Astrocyte of the spinal cord (primary cell): ENCODE measurements around the gene MAPRE3.

Experiments used
- DNase-seq: peaks from one replicate; pipeline ENCODE4 v3.0.0; 2011; ENCODE audit warnings: low read depth, low spot score
- H3K4me3 ChIP-seq: 2 replicates; pipeline ENCODE4 v1.5.1; 2011; ENCODE audit warnings: low read depth, mild to moderate bottlenecking, low read length, moderate library complexity
- in situ Hi-C: cut with HindIII; loops from 2 replicates; pipeline ENCODE4 v1.10.0; 2017; ENCODE audit warnings: low sequenced_read_pairs
- TF ChIP-seq, protein P1 (sequence below): IDR thresholded peaks from 2 replicates; pipeline ENCODE4 v1.5.1; 2012; ENCODE audit warnings: low read depth, mild to moderate bottlenecking, low read length, inconsistent platforms

Gene MAPRE3

DNA sequence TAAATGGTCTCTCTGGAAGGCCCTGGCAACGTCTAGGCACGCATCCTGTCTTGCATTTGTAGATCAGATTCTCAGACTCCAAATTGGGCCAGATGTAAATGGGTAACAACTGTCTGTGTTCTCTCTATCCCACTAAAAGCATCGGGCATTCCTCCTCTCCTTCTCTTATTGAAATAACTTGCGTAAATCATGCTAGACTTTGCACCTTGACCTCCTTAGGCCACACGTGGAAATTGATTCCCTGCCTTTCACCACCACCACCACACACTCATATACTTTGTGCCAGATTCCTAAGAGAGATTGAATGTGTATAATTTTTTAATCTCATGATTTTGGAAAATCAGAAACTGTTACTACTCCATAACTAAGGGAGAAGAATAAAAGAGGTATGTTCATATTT lies 21.3 kb downstream of the MAPRE3 start:
- in situ Hi-C loops: no loop called here

DNA sequence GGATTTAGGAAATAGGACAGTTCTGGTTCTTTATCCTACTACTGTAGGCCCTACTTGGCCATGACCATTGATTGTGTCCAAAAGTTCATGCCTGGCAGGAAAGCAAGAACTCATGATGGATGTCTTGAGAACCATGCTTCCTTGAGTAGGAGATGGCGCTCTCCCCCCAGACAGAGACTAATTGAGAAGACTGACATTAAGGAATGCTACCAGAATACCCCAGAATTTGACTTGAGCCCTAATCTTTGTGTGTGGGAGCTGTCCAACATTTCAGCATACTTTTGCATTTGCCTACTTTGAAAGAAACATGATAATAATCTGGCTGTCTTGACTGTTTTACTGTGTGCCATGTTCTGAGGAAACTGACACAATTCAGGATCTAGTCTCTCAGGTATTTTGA lies 23.3 kb downstream of the MAPRE3 start:
- no peak overlapping the region for H3K4me3 ChIP-seq

More for the DNA sequence above, 21.3 kb downstream of the MAPRE3 start:
- no peak overlapping the region for H3K4me3 ChIP-seq
- TF ChIP-seq, protein P1, sequence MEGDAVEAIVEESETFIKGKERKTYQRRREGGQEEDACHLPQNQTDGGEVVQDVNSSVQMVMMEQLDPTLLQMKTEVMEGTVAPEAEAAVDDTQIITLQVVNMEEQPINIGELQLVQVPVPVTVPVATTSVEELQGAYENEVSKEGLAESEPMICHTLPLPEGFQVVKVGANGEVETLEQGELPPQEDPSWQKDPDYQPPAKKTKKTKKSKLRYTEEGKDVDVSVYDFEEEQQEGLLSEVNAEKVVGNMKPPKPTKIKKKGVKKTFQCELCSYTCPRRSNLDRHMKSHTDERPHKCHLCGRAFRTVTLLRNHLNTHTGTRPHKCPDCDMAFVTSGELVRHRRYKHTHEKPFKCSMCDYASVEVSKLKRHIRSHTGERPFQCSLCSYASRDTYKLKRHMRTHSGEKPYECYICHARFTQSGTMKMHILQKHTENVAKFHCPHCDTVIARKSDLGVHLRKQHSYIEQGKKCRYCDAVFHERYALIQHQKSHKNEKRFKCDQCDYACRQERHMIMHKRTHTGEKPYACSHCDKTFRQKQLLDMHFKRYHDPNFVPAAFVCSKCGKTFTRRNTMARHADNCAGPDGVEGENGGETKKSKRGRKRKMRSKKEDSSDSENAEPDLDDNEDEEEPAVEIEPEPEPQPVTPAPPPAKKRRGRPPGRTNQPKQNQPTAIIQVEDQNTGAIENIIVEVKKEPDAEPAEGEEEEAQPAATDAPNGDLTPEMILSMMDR: no peak
- DNase-seq: no peak

DNA sequence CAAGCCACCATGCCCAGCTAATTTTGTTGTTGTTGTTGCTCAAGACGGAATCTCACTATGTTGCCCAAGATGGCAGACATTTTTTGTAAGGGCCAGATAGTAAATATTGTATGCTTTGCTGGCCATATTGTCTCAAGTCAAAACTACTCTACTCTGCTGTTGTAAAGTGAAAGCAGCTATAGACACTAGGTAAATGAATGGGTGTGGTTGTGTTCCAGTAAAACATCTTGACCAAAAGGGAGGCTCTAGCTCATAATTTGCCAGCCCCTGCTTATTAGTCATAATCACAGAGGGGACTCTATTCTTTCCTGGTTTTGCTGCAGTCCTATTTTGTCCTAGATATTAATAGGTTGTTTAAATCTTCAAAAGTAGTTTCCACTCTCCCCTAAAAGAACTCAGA lies 24.5 kb downstream of the MAPRE3 start:
- TF ChIP-seq, protein P1: no peak
- no peak overlapping the region for H3K4me3 ChIP-seq
- in situ Hi-C loops: no loop called here
- DNase-seq: no peak

More for the DNA sequence above, 23.3 kb downstream of the MAPRE3 start:
- in situ Hi-C loops: no loop called here
- TF ChIP-seq, protein P1: no peak
- DNase-seq: no peak

DNA sequence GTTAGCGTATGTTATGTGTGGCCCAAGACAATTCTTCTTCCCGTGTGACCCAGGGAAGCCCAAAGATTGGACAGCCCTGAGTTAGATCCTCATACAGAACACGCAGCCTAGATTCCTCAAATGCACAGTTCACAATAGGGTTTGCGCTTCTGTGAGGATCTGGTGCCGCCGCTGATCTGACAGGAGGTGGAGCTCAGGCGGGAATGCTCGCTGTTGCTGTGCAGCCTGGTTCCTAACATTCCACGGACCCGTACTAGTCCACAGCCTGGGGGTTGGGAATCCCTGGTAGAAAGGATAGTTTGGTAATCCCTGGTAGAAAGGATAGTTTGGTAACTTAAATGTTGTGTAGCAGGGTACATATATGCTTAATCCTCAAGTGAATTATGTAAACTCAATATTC lies 27.0 kb downstream of the MAPRE3 start:
- TF ChIP-seq, protein P1: no peak
- in situ Hi-C loops: no loop called here
- DNase-seq: no peak
- no peak overlapping the region for H3K4me3 ChIP-seq

DNA sequence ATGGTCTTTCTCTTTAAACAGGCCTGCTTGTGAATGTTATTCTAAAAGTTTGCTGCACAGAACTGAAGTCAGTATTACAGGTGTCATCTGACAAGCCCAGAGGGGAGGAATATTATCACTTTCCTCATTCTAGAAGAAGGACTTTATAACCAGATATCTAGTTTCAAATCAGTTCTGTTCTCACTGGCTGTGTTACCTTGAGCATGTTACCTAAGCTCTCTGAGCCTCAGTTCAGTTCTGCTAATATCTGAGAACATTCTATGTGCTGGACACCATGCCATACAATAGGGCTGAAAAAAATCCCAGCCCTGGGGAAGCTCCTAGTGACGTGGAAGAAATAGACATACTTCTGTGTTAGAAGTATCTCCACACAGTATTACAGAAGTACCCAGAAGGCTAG lies 27.9 kb downstream of the MAPRE3 start:
- in situ Hi-C loops: no loop called here
- H3K4me3 ChIP-seq: no peak overlapping the region
- DNase-seq: no peak

DNA sequence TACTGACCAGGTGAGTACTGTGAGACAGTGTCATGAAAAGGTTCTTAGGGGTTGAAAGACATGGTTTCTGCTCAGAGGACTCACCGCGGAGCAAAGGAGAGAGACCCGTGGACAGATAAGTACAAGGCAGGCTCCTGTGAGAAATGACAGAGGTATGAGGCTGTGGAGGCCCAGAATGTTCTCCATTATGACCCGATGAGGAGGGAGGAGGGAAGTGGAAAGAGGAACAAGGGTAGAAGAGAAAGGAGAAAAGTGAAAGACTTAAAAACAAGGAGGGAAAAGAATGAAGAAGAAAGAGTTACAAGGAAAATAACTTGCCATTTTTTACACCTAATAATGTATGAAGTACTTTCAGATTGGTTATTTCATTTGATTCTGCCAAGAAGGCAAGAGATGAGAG lies 29.8 kb downstream of the MAPRE3 start:
- DNase-seq: no peak
- in situ Hi-C loops: no loop called here

More for the DNA sequence above, 27.9 kb downstream of the MAPRE3 start:
- TF ChIP-seq, protein P1: no peak

More for the DNA sequence above, 29.8 kb downstream of the MAPRE3 start:
- H3K4me3 ChIP-seq: no peak overlapping the region
- TF ChIP-seq, protein P1: no peak
